A549 treated with RU486 at 1 μM for 4 hours (cell line): ENCODE results near the gene LRRC8E. TPM values are rescaled to one million over a fixed set of nuclear protein-coding genes. Genes with fewer than 3 reads are reported as not detected.

ENCODE experiments used
- total RNA-seq: library from RNA; stranded (reverse); fragments of 200-300 nt; extraction: Qiagen RNA extraction; gene quantifications from 5 replicates; pipeline ENCODE4 v1.2.3, GENCODE V29; 2022; ENCODE audit warnings: low read depth

Gene LRRC8E
- 5.4 to 7.1 TPM (median 6.3 TPM) in 5 replicates for total RNA-seq

DNA sequence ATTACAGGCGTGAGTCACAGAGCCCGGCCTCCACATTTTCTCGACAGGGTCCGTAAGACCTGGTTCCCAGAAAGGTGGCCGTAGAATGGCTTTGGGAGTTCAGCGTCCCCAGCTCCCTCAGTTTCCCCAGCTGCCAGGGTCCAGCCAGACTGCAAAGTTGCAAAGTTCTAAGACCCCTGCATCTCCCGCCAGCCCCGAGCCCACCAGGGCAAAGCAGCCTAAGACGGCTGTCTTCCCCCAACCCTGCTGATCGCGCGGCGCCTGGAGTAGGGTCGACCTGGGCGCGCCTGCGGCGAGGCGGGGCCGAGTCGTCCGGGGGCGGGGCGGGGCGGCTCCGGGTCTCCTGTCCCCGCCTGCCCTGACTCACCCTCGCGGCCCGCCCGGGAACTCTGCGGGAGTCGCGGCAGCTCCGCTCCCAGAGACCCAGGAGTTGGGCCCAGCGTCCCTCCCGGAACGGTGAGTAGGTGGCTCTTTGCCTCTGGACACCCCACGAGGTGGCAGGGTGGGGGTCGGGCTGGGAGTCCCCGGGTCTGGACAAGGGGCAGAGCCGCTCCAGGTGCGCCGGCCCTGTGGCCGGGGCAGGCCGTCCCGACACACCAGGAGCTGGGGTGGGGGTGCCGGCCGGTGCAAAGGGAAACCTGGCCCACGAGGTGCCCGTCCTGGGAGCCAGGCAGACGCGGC is at the start of gene LRRC8E:
Gene LRRC8E (plus strand): TSS at position 366 of the 681 bp plus-strand sequence. CDS start 7,094 bp downstream, outside the sequence.

DNA sequence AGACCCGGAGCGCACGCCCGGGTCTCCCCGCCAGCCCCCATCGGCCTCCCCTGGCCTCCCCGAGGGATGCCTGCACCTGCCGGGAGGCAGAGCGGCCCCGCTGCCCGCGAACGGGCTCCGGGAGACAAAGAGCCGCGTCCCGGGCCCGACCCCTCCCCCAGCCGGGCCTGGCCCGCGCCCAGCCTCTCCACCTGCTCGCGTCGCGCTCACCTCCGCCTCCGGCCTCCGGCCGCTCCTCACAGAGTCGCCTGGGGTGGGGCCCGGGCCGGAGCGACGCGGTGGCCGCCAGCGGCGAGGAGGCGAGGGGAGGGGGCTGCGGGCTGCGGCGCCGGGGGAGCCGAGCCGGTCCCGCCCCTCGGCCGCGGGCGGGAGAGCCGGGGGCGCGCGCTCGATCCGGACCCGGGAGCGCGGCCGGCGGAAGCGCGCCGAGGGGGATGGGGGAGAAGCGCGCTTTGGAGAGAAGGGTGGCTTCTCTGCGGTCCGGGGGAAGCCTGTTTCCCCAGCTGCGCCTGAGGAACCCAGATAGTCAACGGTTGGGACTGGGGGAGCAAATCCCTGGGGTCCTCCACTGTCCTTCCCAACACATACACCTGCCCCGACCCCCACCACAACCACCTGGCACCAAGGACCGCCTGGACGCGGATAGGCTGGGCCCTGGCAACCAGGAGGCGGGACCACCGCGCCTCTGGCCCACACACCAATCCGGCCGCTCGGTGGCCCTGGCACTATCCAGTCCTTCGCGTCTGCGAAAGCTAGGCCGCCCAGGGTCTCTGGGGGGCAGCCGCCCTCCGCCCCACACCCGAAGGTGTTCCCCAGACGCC is 14.0 kb upstream of the LRRC8E start, which contains the start of gene PRR36:
Gene PRR36 (minus strand): TSS at position 315 of the 821 bp plus-strand sequence. CDS start 701 bp downstream, outside the sequence.

DNA sequence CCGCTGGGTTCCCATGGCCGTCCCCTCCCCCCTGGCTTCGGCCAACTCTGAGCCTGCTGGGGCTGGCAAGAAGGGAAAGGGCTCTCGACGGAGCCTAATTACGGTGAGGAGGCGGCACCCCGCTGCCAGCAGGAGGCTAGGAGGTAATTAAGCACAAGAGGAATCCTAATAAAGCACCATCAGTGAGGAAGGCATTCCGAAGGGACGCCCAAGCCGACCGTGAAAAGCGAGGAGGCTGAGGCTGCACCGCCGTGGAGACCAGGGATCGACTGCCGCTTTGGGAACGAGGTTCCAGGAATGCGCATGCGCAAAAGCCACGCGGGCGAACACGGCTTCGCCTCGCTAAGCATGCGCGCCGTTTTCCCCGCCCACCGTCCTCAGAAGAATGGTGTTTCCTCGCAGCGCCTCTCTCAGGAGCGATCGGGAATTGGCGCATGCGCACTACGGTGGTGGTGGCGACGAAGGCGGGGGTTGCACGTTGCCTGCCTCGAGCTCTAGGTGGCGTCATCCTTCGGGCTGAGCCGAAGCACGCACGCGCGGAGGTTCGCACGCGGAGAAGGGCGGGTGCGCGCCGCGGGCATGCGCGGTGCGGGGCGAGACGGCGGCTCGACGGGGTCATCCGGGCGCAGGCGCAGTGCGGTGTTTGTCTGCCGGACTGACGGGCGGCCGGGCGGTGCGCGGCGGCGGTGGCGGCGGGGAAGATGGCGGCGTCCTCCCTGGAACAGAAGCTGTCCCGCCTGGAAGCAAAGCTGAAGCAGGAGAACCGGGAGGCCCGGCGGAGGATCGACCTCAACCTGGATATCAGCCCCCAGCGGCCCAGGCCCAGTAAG is 15.1 kb downstream of the LRRC8E start, which contains the start of gene MAP2K7:
Gene MAP2K7 (plus strand): TSS at position 634 of the 830 bp plus-strand sequence. CDS start 68 bp downstream, at position 702.

DNA sequence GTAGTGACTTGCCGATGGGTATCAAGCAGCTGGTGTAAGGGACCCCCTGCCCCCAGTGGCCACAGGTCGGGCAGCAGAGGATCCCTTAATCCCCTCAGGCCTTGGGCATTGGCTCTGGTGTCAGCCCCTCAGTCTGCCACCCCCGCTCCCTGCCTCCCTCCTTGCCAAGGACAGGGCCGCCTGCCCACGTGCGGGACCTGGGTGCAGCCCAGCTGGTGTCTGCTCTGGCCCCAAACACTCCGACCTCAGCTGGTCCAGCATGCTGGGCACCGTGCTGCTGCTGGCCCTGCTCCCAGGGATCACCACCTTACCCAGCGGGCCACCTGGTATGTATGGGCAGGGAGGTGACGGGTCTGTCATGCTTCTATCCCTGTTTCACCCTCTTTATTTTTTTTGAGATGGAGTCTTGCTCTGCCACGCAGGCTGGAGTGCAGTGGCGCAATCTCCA is 26.3 kb downstream of the LRRC8E start, which contains the start of gene TGFBR3L:
Gene TGFBR3L (plus strand): TSS at position 233 of the 448 bp plus-strand sequence.

DNA sequence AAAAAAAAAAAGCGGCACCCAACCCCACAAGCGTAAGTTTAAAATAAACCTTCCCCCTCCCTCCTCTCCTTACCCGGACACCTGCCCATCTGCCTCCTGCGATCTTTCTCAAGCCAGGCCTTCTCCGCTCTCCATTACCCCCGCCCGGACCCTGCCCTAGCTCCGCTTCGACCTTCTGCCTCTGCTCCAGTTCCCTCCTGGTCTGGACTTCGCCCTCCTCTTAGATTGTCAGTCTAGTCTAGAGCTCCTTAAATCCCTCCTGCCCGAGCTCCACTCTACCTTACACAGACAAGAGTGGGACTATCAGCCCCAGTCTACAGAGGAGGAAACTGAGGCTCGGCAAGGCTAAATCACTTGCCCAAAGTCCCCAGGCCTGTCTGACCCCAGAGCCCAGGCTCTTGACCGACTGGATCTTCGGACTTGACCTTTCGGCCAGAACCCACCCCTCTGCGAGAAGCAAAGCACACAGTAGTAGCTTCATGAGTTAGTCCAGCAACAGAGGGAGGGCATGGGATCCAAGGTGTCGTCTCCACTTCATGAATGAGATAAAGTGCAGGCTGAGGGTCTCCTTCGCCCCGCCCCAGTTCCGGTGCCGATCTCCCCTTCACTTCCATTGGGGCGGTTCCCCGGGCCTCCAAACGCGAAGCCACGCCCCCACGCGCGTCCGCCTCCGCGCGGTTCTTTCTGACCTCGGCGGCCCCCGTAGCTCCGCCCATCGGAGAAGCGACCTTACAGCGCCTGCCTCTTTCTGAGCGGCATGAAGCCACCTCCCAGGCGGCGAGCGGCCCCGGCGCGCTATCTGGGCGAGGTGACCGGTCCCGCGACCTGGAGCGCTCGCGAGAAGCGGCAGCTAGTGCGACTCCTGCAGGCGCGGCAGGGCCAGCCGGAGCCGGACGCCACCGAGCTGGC is 31.6 kb downstream of the LRRC8E start, which contains the start of gene SNAPC2:
Gene SNAPC2 (plus strand): TSS at position 729 of the 909 bp plus-strand sequence. CDS start 29 bp downstream, at position 758.

DNA sequence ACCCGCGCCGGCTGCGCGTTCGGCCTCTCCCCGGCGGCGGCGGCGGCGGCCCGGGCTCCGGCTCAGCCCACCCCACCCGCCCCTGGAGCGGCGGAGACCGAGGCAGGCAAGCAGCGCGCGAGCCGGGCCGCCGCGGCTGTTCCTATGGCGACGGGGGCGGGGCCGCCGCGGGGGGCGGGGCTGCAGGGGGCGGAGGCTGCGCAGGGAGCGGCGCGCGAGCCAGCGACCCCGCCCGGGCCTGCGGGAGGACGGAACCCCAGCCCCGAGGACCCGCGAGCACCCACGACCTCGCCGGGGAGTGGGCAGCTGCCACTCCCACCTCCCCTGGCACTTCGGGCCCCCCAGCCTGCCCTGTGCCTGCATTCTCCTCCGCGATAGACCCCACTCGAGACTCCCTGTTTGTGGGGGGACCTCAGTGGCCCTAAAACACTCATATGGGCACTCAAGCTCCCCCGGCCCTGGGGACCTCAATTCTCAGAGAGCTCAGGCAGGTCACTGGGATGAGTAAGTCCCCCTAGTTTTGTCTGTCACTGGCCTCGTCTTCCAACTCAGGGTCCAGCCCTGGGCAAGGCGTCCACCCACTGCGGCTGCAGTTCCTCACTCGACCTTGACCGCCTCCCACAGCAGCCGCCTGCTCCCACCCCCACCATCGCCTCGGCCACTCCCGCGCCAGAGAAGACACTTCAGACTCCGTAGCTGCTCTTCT is 37.9 kb downstream of the LRRC8E start, which contains the start of gene CTXN1:
Gene CTXN1 (minus strand): TSS at position 115 of the 706 bp plus-strand sequence. CDS start 597 bp downstream, outside the sequence.

DNA sequence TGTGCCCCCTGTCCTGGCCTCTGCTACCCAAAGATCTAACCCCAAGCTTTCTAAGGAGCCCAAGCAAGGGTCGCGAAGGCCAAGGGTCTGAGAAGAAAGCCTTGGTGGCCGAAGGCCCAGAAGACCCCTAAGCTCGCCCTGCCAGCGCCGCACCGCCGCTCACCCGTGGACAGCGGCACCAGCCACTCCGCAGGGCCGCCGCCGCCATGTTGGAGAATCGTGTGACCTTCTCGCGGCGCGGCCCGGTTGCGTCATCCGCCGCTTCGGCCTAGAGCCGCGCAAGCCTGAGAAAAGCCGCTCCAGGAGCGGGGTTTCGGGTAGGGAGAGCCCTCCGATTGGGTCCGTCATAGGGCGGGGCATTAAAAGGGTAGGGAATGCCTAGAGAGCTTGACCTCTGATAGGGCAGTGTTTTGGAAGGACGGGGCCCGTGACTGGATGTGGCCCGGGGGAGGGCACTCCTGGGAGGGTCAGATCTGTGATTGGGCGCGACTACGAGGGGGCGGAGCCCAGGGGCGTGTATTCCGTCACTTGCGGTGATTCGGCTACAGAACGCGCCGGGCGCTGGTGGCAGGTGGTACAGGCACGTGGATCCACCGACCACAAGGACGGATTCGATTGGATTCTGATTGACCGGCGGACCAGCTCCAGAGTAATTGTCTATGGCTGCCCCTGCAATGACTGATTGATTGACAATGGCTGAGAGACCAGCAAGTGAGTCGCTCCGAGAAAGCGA is 55.3 kb downstream of the LRRC8E start, which contains the start of gene TIMM44:
Gene TIMM44 (minus strand): TSS at position 223 of the 733 bp plus-strand sequence. CDS start 15 bp downstream, at position 208.

Other genes starting within 250 kb of the LRRC8E start
- gene RETN, start 219.5 kb upstream of the LRRC8E start, total RNA-seq = not detected in 5 replicates
- gene MCEMP1, start 211.4 kb upstream of the LRRC8E start, total RNA-seq = not detected in 5 replicates
- 44.6 to 114 TPM (median 102 TPM) in 5 replicates for gene TRAPPC5, start 207.7 kb upstream of the LRRC8E start, total RNA-seq
- not detected in 5 replicates for gene FCER2, start 186.4 kb upstream of the LRRC8E start, total RNA-seq
- gene CLEC4G, start 156.4 kb upstream of the LRRC8E start, total RNA-seq = not detected in 5 replicates
- gene CD209, start 141.0 kb upstream of the LRRC8E start, total RNA-seq = not detected in 5 replicates
- gene CLEC4M, start 125.3 kb upstream of the LRRC8E start, total RNA-seq = not detected in 5 replicates
- gene EVI5L, start 58.3 kb upstream of the LRRC8E start, total RNA-seq = 0.97 to 1.7 TPM (median 1.5 TPM) in 5 replicates
- gene PRR36, start 14.1 kb upstream of the LRRC8E start, total RNA-seq = 0.21 to 0.84 TPM (median 0.39 TPM) in 5 replicates
- 12.0 to 17.2 TPM (median 16.8 TPM) in 5 replicates for gene MAP2K7, start 15.4 kb downstream of the LRRC8E start, total RNA-seq
- 0.78 to 2.4 TPM (median 1.9 TPM) in 5 replicates for gene TGFBR3L, start 26.3 kb downstream of the LRRC8E start, total RNA-seq
- 21.4 to 29.8 TPM (median 29.5 TPM) in 5 replicates for gene SNAPC2, start 31.8 kb downstream of the LRRC8E start, total RNA-seq
- 10.0 to 24.5 TPM (median 21.4 TPM) in 5 replicates for gene CTXN1, start 37.6 kb downstream of the LRRC8E start, total RNA-seq
- gene TIMM44, start 55.2 kb downstream of the LRRC8E start, total RNA-seq = 26.9 to 33.4 TPM (median 29.9 TPM) in 5 replicates
- gene ELAVL1, start 117.1 kb downstream of the LRRC8E start, total RNA-seq = 59.1 to 71.3 TPM (median 65.6 TPM) in 5 replicates
- not detected in 5 replicates for gene CCL25, start 164.2 kb downstream of the LRRC8E start, total RNA-seq